CD4-positive, alpha-beta T cell treated with Interleukin-10 for 1 hour (primary cell): ENCODE measurements around the gene SIL1.

Experiments used
- DNase-seq: peaks from one replicate; pipeline ENCODE4 v3.0.0-alpha.2; 2020

Gene SIL1

DNA sequence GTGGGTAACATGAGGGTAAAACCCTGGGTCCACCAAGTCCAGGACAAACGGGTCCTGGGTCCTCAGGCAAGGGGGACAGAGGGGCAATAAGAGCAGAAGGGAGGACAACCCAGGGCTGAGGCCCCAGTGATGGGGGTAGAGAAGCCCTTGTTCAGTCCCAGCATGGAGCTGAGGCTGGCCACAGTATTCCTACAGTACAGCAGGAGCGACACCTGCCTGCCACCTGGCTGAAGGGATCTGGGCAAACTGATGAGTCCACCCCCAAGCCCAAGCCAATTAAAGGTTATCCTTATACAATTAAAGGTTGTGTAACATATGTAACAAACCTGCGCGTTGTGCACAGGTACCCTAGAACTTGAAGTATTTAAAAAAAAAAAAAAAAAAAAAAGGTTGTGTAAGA, 225.3 kb downstream of the SIL1 start:
- no peak for DNase-seq

GRCh38 chr5:138972230-138972629, 225.9 kb downstream of the SIL1 start:
- DNase-seq, result no peak

- no peak for DNase-seq
Observed at GRCh38 chr5:138969323-138970002, 228.7 kb downstream of the SIL1 start.

DNA sequence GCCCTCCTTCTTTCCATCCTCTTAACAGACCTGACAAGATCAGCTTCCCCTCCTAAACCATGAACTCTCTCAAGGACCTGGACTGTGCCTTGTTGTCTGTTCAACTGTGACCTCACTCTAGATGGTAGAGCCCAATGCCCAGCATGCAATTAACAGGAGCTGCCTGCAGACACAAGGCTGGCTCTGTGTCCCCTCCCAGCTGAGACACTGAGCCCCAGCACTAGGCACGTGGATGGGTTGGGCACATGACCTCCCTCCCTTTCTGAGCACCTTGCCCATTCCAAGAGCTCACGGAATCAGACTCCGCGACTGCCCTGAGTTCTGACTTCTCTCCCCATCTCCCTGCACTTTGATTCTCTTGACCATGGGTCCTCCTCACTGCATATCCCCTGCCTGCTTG, 229.6 kb downstream of the SIL1 start:
- no peak for DNase-seq

DNA sequence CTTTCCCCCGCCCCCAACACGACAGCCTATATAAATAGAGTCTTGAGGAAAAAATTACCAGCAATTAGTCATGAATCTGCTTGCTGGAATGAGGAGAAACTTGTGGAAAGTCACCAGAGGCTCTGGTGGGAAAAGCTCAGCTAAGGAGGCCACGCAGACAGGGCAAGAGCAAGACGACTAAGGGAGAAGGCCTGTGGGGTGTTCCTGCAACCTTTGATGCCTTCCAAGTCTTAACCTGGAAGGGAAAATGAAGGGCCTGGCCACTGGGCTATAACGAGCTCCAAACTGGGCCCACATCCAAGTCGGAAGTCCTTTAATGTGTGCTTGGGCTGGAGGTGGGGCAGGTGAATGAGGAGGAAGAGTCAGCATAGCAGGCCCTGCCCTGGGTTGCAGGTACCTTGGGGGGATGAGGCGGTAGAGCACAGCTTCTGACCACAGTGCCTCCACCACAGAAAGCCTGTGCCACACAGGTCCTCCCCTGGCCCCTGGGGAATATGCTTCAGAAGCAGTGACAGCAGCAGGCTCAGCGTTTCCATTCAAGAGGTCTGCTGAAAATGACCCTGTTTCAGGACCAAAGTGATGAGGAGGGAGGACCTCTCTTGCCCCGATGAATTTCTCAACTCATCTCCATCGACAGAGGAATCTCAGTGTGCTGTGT, 230.2 kb downstream of the SIL1 start:
- no peak for DNase-seq

GRCh38 chr5:138966236-138966985, 231.8 kb downstream of the SIL1 start:
- no peak for DNase-seq

DNA sequence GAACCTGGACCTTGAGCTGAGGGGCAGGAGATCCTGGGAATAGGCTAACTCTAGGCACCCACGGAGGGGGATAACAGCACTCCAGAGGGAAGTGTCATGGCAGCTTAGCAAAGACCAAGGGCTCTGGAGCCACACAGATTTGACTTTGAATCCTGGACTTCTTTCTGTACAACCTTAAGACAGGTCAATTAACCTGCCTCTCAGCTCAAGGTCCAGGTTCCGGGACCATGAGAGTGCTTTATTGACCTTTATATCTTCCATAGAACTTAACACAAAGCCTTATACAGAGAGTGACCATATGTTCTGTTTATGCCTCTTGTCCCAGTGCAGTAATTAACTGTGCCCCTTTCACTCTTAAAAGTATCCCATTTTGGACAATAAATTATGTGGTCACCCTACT, 232.5 kb downstream of the SIL1 start:
- DNase-seq, result no peak

- no peak for DNase-seq
Observed at GRCh38 chr5:138964647-138965201, 233.4 kb downstream of the SIL1 start.

GRCh38 chr5:138963763-138964371, 234.3 kb downstream of the SIL1 start:
- no peak for DNase-seq

- DNase-seq, result no peak
Observed at GRCh38 chr5:138962614-138963370, 235.4 kb downstream of the SIL1 start.

DNA sequence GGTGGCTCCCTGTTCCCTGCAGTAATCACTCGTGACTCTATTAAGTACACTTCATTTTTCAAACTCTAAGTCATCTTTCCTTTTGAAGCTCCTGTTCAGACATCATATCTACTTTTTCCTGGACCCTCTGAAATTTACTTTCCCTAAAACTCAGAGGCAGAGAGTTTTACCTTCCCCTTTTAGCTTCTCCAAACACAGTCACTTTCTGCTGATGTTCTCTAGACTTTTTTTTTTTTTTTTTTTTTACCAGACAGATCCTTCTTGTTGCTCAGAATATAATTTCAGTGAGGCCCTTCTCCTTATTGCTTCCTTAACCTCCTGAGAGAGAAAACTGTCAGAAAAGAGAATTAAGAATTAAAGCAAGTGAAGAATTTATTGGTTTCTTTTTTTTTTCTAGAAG, 236.4 kb downstream of the SIL1 start:
- DNase-seq, result no peak

DNA sequence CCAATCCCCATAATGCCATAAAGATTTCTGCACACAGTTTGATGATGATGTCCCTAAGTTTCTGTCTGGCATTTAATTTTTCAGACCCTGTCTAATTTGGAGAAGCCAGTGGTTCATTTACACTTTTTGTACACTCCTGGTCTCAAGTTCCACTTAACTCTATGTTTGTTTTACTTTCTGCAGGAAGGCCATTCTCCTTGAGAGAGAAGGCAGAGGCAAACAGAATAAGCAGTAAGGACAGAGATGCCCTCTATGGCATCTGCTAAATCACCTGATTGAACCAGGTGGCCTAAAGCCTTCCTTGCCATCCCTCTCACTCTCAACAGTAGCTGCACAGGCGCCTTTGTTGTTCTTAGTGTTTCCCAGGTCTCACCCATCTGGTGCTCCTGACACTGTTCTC, 236.9 kb downstream of the SIL1 start:
- DNase-seq, result no peak

- no peak for DNase-seq
Observed at GRCh38 chr5:138960145-138960692, 237.9 kb downstream of the SIL1 start.

DNA sequence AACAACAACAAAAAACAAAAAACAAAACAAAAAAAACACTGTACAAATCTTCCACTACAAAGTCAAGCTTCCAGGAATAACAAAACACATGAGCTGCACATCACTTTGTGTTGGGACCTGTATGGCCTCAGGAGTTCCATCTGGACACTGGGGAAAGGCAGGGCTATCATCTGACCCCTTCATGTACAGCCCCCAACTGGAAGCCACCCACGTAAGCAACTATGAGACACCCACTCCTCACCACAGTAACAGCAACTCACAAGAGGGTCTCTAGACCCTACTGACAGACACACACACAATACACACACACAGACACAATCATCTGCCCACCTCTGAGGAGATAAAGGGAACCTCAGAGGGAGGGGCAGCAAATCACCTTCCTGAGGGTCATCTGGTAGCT, 241.4 kb downstream of the SIL1 start:
- DNase-seq, result no peak

DNA sequence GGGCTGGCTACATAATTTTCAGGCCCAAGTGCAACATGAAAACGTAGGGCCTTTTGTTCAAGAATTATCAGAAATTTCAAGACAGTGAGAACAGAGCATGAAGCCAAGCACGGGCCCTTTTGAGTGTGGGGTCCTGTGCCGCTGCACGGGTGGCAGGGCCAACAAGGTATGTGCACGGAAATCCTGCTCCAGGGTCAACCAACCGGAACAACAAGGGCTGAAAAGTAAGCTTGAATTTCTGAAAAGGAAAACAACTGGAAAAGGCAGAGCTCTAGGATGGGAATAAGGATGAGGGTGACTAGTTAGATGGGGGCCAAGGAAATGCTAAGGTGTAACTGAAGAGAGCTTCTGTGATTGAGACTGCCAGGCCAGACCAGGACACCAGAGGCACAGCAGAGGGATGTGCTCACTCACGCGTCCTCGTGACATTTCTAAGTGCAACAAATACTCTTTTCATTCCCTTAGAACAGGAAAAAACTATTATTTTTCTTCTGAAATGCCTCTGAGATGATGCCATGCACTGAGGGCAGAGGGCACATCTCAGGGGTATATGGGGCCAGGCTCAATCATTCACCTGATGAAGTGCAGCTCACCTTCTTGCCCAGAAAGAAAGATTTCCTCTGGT, 242.4 kb downstream of the SIL1 start:
- DNase-seq, result no peak

GRCh38 chr5:138955013-138955660, 243.0 kb downstream of the SIL1 start:
- DNase-seq, result no peak

DNA sequence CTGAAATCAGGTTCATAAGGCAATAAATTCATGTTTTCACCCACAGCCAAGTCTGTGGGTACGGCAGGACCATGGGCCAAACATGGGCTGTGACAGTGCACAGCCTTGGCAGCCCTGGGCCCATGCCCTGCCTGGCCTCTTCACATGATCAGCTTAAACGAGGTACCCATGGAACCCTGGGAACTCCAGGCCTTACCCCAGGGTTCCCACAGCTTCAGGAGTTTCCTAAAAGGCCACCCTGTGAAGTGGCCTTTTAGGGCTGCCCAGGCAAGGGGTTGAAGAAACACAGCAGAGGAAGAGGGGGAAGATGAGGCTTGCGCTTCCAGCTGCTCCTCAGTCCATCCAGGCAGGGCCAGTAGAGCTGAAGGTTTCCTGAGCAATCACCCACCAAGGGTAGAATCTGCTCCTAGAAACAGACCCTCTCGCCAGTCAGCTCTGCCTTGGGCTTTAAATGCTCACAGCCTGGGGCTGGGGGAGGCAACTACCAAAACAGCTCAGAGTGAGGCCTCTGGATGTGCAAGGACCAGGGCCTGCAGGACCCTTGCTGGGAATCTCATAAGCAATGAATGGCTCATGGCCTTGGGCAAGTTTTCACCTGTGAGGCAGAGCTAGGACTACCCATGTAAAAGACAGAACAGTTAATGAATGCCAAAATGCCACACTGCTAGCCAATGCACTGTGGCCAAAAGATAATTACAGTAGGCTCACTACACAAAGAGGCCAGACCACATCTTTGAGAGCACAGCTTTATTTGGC, 243.7 kb downstream of the SIL1 start:
- DNase-seq, result no peak

DNA sequence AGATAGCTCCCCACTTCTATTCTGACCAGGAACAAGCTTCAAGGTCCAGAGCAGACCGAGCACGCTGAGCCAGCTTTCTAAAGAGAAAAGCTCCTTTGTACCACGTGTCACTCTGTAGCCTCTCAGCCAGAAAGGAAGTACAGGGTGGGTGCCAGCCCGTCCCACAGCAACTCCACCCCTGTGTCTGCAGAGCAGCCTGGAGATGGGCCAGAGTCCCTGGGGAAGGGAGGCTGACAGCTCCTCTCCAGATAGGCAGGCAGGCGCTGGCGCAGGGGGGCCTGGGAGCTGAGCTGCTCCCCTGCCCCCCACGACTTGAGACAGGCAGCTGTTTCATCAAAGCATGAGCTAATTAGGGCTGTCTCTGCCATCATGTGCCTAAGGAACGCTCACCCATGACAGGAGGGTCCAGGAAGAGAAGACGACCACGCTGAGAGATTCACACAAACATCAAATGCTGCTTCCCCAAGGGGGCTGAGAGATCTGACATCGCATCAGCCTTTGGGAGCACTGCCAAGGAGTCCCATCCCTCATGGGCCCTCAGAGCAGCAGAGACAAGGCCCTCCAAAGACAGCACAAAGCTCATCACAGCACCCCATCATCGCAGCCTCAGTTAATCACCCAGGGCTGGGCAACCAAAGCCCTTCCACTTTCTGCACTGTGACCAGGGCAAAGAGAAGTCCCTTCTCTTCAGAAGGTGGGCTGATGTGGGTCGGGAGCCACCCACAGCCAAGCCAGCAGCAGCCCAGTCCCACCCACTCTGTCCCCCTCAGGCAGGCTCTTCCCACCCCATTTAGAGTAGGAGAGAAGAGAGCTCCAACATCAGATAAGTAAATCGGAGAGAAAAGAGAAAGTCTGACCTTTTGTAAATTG, 244.5 kb downstream of the SIL1 start:
- DNase-seq, result peak; percentile 21

DNA sequence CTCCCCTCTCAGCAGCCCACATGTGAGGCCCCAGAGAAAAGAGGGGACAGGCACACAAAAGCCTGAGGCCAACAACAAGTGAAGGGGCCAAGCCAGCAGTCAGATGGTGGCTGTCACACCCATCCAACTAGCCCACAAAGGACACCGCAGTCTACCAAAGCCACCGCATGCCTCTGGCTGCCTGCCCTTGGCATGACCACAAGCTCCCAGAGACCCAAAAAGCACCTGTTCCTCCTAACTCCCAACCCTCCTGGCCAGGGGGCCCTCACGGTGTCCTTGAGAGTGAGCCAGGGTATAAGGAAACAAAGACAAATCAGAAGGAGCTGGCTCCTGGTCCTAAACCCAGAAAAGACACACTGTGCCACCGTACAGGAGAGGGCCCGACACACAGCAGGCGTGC, 245.2 kb downstream of the SIL1 start:
- no peak for DNase-seq
